ENCODE results near the gene SASH3. TPM values are rescaled to one million over a fixed set of nuclear protein-coding genes. Genes with fewer than 3 reads are reported as not detected.

The SASH3 gene
- total RNA-seq, 2 experiments from 2014 or later = 126 to 133 TPM

Other genes with a start within 250 kb of the SASH3 start
- gene OCRL, start 239.7 kb upstream of the SASH3 start, total RNA-seq = 1 to 10 TPM; 2.8 to 3.2 TPM
- under 1 TPM; 0.26 to 0.36 TPM for gene APLN, start 125.0 kb upstream of the SASH3 start, total RNA-seq
- under 1 TPM; 0.80 to 0.93 TPM for gene XPNPEP2, start 41.0 kb upstream of the SASH3 start, total RNA-seq
- gene ZDHHC9, start 63.9 kb downstream of the SASH3 start, total RNA-seq = 10 to 100 TPM in 1 of 2 experiments, 1 to 10 TPM in 1; 9.0 to 11.0 TPM
- gene UTP14A, start 126.2 kb downstream of the SASH3 start, total RNA-seq = 10 to 100 TPM; 29.9 to 31.7 TPM
- gene BCORL1, start 202.7 kb downstream of the SASH3 start, total RNA-seq = 10 to 100 TPM in 1 of 2 experiments, 1 to 10 TPM in 1; 9.2 to 10.5 TPM